DND-41 (cell line): Measurements from ENCODE around the gene COL9A3.

Source experiments
- EZH2 ChIP-seq: IDR thresholded peaks from 3 replicates; pipeline ENCODE4 v1.6.1; 2012; ENCODE audit warnings: borderline replicate concordance, low read depth, mild to moderate bottlenecking, moderate library complexity, low read length, inconsistent platforms; ENCODE audit not compliant: severe bottlenecking
- TF ChIP-seq, protein P1 (sequence below): IDR thresholded peaks from 2 replicates; pipeline ENCODE4 v1.5.1; 2012; ENCODE audit warnings: borderline replicate concordance, low read length, moderate library complexity, mild to moderate bottlenecking; ENCODE audit not compliant: poor library complexity, severe bottlenecking; ENCODE audit errors: extremely low read depth

- TF ChIP-seq, protein P1, sequence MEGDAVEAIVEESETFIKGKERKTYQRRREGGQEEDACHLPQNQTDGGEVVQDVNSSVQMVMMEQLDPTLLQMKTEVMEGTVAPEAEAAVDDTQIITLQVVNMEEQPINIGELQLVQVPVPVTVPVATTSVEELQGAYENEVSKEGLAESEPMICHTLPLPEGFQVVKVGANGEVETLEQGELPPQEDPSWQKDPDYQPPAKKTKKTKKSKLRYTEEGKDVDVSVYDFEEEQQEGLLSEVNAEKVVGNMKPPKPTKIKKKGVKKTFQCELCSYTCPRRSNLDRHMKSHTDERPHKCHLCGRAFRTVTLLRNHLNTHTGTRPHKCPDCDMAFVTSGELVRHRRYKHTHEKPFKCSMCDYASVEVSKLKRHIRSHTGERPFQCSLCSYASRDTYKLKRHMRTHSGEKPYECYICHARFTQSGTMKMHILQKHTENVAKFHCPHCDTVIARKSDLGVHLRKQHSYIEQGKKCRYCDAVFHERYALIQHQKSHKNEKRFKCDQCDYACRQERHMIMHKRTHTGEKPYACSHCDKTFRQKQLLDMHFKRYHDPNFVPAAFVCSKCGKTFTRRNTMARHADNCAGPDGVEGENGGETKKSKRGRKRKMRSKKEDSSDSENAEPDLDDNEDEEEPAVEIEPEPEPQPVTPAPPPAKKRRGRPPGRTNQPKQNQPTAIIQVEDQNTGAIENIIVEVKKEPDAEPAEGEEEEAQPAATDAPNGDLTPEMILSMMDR = no peak
- TF ChIP-seq EZH2 = no peak
These were observed 3.5 kb downstream of the COL9A3 start for GRCh38 chr20:62820208-62820961.
